Glutamatergic neuron (in vitro differentiated cells): ENCODE results near the gene PKM. TPM values are rescaled to one million over a fixed set of nuclear protein-coding genes. Genes with fewer than 3 reads are reported as not detected.

Experiments
- DNase-seq: peaks from one replicate; pipeline ENCODE4 v3.0.0; 2022
- H3K27ac Mint-ChIP-seq: one replicate; pipeline ENCODE4 v1.8.0; 2020; ENCODE audit warnings: mild to moderate bottlenecking, mixed read lengths, inconsistent platforms; ENCODE audit not compliant: unreplicated experiment
- H3K27me3 Mint-ChIP-seq: one replicate; pipeline ENCODE4 v1.8.0; 2020; ENCODE audit warnings: mild to moderate bottlenecking, moderate library complexity, mixed read lengths, inconsistent platforms; ENCODE audit not compliant: unreplicated experiment
- H3K36me3 Mint-ChIP-seq: one replicate; pipeline ENCODE4 v1.8.0; 2020; ENCODE audit warnings: mild to moderate bottlenecking, mixed read lengths, inconsistent platforms; ENCODE audit not compliant: unreplicated experiment
- H3K4me1 Mint-ChIP-seq: one replicate; pipeline ENCODE4 v1.8.0; 2020; ENCODE audit warnings: mild to moderate bottlenecking, low read depth, mixed read lengths, inconsistent platforms; ENCODE audit not compliant: unreplicated experiment
- H3K4me3 Mint-ChIP-seq: one replicate; pipeline ENCODE4 v1.8.0; 2020; ENCODE audit warnings: mild to moderate bottlenecking, mixed read lengths, inconsistent platforms; ENCODE audit not compliant: unreplicated experiment
- H3K9me3 Mint-ChIP-seq: one replicate; pipeline ENCODE4 v1.8.0; 2020; ENCODE audit warnings: mild to moderate bottlenecking, moderate library complexity, mixed read lengths, inconsistent platforms; ENCODE audit not compliant: unreplicated experiment
- CTCF ChIP-seq: fragments of 200-600 bp; sonication (generic); IDR thresholded peaks from one replicate; pipeline ENCODE4 v1.5.0; 2021; ENCODE audit not compliant: partially characterized antibody, unreplicated experiment
- total RNA-seq: library from RNA; stranded (reverse); fragmentation: NEBNext Ultra II Directional; extraction: Animal tissue kit (Norgen Biotek cat#: 25700); gene quantifications from one replicate; pipeline ENCODE4 v1.2.1, GENCODE V29; 2021; ENCODE audit not compliant: unreplicated experiment

Gene PKM
- total RNA-seq, 1 donor from 2014 or later: 949 TPM

- peaks cover 1% of the 10 kb centered on the region for H3K9me3 Mint-ChIP-seq
- H3K27ac Mint-ChIP-seq: peak overlapping the region; percentile 14
- no peaks in the 10 kb centered on the region for H3K4me1 Mint-ChIP-seq
- peaks cover 8% of the 10 kb centered on the region for H3K27me3 Mint-ChIP-seq
- no peak for TF ChIP-seq CTCF
- no peak overlapping the region for H3K4me3 Mint-ChIP-seq
- no peak for DNase-seq
- H3K36me3 Mint-ChIP-seq: no peaks in the 10 kb centered on the region
Observed at GRCh38 chr15:72239652-72240051, 8.7 kb upstream of the PKM start.

GRCh38 chr15:72238586-72238985 is 7.6 kb upstream of the PKM start:
- Mint-ChIP-seq H3K27ac (no peak overlapping the region), H3K27me3 (peaks cover 8% of the 10 kb centered on the region), H3K4me3 (no peak overlapping the region)

GRCh38 chr15:72237853-72238224 is 6.8 kb upstream of the PKM start:
- Mint-ChIP-seq H3K36me3 (no peaks in the 10 kb centered on the region), H3K27me3 (peaks cover 7% of the 10 kb centered on the region)

More at GRCh38 chr15:72238586-72238985, 7.6 kb upstream of the PKM start:
- Mint-ChIP-seq H3K4me1 (no peaks in the 10 kb centered on the region), H3K9me3 (peaks cover 1% of the 10 kb centered on the region), H3K36me3 (no peaks in the 10 kb centered on the region)
- DNase-seq: no peak
- TF ChIP-seq CTCF: no peak

GRCh38 chr15:72237029-72237852 is 6.3 kb upstream of the PKM start:
- peaks cover 7% of the 10 kb centered on the region for H3K4me1 Mint-ChIP-seq
- H3K27ac Mint-ChIP-seq: no peak overlapping the region
- H3K4me3 Mint-ChIP-seq: no peak overlapping the region
- no peak for TF ChIP-seq CTCF
- H3K9me3 Mint-ChIP-seq: peaks cover 7% of the 10 kb centered on the region
- no peak for DNase-seq
- H3K36me3 Mint-ChIP-seq: no peaks in the 10 kb centered on the region
- H3K27me3 Mint-ChIP-seq: peaks cover 5% of the 10 kb centered on the region

More at GRCh38 chr15:72237853-72238224, 6.8 kb upstream of the PKM start:
- TF ChIP-seq CTCF: no peak
- no peak overlapping the region for H3K4me3 Mint-ChIP-seq
- H3K9me3 Mint-ChIP-seq: peaks cover 3% of the 10 kb centered on the region
- no peak for DNase-seq
- H3K27ac Mint-ChIP-seq: no peak overlapping the region
- H3K4me1 Mint-ChIP-seq: peaks cover 1% of the 10 kb centered on the region

- Mint-ChIP-seq H3K27me3 (peaks cover 10% of the 10 kb centered on the region), H3K27ac (no peak overlapping the region), H3K36me3 (no peaks in the 10 kb centered on the region), H3K4me3 (no peak overlapping the region), H3K4me1 (peaks cover 13% of the 10 kb centered on the region), H3K9me3 (peaks cover 11% of the 10 kb centered on the region)
- TF ChIP-seq CTCF: no peak
- no peak for DNase-seq
Observed at GRCh38 chr15:72236381-72237003, 5.5 kb upstream of the PKM start.
